GM21390 (cell line): ENCODE data around the gene WFS1.

Experiments used
- ATAC-seq: cut with Tn5 transposase; IDR thresholded peaks from one replicate; pipeline ENCODE4 v1.9.1; 2021; ENCODE audit not compliant: unreplicated experiment

The WFS1 gene

DNA sequence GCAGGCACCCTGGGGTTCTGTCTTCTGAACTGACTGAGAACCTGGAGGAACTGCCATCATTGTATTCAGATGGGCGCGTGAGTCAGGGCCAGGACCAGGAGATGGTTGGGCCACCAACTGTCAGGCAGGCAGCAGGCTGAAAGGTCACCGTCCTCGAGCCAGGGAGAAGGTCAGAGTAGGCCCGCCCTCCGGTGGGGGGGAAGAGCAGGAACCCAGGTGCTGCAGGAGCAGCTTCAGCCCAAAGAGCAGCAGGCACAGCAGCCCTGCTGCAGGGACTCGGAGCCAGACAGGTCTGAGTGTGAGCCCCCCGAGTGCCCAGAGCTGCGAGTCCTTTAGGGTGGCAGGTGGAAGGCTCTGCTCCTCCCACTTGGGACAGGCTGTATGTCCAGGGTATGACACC is 26.4 kb downstream of the WFS1 start:
- ATAC-seq, result no peak

DNA sequence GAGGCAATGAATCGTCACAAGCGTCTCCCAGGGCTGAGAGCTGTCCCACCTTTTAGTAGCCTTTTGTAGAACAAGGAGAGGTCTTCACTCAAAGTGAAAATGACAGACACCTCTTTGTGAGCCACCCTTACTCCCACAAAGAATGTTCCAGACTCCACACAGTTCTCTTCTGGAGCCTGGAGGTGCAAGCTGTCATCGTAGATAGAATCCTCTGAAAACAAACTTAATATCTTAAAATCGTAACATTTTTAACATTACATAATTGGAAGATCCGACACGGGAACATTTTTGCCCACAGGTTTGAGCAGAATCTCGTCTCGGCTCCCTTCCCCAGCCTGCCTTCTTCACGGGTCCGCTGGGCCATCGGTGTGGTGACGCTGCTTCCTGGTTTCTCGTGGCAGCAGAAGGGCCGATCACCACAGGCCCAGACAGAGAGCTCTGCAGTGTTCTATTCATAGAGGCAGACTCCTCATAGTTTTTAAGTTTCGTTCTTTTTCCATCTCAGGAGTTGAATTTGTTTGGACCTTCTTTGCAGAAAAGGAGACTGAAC is 27.7 kb downstream of the WFS1 start:
- no peak for ATAC-seq

- no peak for ATAC-seq
These were observed 28.4 kb downstream of the WFS1 start for GRCh38 chr4:6298035-6298434.

DNA sequence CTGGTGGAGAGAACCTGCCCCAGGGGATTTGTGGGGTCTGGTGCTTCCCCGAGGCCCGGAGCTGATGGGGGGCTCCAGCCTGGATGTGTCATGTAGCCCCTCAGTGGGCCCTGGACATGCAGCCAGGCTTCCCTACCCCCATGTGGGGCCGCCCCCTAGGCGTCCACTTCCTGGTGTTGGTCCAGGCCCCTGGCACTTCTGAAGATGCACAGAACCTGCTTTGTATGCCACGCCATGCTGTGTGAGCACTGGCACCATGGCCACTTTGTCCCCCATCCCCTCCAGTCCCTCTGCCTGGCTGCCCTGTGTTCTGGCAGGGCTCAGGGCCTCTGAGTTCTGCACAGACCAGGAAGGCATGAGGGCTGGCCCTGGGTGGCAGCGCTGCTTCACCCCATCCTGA is 29.2 kb downstream of the WFS1 start:
- no peak for ATAC-seq

- ATAC-seq, result no peak
These were observed 30.2 kb downstream of the WFS1 start for GRCh38 chr4:6299875-6300274.

DNA sequence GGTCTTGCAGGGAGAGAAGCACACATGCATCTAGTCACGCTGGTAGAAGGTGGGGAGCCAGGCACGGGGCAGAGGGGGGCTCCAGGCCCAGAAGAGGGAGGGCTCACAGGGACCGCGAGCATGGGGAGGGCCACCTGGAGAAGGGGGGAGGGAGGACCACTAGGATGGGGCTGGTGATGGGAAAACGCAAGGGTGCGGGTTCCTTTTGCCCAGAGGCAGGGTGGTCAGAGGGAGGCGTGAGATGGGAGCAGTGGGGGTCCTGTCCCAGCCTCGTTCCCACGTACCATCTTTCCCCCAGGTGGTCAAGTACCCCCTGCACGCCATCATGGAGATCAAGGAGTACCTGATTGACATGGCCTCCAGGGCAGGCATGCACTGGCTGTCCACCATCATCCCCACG is 30.7 kb downstream of the WFS1 start:
- ATAC-seq, result no peak

GRCh38 chr4:6301051-6301731 is 31.5 kb downstream of the WFS1 start:
- ATAC-seq, result no peak

DNA sequence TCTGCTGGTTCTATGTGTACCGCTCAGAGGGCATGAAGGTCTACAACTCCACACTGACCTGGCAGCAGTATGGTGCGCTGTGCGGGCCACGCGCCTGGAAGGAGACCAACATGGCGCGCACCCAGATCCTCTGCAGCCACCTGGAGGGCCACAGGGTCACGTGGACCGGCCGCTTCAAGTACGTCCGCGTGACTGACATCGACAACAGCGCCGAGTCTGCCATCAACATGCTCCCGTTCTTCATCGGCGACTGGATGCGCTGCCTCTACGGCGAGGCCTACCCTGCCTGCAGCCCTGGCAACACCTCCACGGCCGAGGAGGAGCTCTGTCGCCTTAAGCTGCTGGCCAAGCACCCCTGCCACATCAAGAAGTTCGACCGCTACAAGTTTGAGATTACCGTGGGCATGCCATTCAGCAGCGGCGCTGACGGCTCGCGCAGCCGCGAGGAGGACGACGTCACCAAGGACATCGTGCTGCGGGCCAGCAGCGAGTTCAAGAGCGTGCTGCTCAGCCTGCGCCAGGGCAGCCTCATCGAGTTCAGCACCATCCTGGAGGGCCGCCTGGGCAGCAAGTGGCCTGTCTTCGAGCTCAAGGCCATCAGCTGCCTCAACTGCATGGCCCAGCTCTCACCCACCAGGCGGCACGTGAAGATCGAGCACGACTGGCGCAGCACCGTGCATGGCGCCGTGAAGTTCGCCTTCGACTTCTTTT is 32.2 kb downstream of the WFS1 start:
- no peak for ATAC-seq

- no peak for ATAC-seq
These were observed 33.2 kb downstream of the WFS1 start for GRCh38 chr4:6302869-6303268.

GRCh38 chr4:6303943-6304342 is 34.3 kb downstream of the WFS1 start:
- ATAC-seq, result no peak

DNA sequence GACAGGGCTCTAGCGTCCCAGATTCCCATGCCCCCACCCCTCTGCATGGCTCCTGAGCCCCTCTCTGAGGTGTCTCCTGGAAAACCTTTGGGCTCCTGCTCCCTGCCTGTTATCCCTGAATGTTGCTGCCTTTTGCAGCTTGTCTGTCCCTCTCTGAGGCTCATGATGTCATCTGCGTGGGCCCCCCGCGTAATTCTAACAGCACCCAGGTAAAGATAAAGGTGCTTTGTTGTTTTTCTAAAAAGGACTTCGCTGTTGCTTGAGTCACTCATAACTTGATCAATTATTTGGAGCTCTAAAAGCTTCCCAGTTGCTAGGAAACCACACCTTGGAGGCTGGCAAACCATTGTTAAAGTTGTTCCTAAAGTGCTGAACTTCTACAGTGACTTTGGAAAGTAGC is 36.6 kb downstream of the WFS1 start:
- ATAC-seq, result no peak

- ATAC-seq, result no peak
These were observed 37.6 kb downstream of the WFS1 start for GRCh38 chr4:6307230-6307629.

- ATAC-seq, result no peak
These were observed 38.2 kb downstream of the WFS1 start for GRCh38 chr4:6307891-6308290.

DNA sequence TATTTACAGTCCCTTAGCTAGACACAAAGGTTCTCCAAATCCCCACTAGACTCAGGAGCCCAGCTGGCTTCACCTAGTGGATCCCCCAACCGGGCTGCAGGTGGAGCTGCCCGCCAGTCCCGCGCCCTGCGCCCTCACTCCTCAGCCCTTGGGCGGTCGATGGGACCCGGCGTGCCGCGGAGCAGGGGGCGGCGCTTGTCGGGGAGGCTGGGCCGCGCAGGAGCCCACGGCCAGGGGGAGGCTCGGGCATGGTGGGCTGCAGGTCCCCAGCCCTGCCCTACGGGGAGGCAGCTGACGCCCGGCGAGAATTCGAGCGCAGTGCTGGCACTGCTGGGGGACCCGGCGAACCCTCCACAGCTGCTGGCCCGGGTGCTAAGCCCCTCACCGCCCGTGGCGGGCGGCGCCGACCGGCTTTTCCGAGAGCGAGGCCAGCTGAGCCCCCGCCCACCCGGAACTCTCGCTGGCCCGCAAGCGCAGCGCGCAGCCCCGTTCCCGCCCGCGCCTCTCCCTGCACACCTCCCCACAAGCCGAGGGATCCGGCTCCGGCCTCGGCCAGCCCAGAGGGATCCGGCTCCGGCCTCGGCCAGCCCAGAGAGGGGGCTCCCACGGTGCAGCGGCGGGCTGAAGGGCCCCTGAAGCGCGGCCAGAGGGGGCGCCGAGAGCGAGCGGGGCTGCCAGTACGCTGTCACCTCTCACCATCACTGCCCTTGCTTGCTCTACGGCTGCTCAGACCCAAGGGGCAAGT is 39.4 kb downstream of the WFS1 start:
- no peak for ATAC-seq

DNA sequence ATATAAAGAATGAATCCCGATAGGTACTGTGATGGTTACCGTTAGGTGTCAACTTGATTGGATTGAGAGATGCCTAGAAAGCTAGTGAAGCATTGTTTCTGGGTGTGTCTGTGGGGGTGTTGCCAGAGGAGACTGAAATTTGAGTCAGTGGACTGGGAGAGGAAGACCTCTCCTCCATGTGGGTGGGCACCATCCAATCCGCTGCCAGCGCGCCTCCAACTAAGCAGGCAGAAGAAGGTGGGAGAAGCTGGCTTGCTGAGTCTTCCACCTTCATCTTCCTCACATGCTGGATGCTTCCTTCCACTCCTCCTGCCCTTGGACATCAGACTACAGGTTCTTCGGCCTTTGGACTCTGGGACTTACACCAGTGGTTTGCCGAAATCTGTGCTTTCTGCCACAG is 40.1 kb downstream of the WFS1 start:
- no peak for ATAC-seq

GRCh38 chr4:6313216-6313615 is 43.6 kb downstream of the WFS1 start:
- no peak for ATAC-seq

GRCh38 chr4:6316461-6317003 is 46.9 kb downstream of the WFS1 start:
- ATAC-seq, result no peak

- ATAC-seq, result no peak
These were observed 48.6 kb downstream of the WFS1 start for GRCh38 chr4:6318206-6318605.

- ATAC-seq, result no peak
These were observed 50.0 kb downstream of the WFS1 start for GRCh38 chr4:6319530-6320150.

- ATAC-seq, result no peak
These were observed 51.0 kb downstream of the WFS1 start for GRCh38 chr4:6320663-6321062.

DNA sequence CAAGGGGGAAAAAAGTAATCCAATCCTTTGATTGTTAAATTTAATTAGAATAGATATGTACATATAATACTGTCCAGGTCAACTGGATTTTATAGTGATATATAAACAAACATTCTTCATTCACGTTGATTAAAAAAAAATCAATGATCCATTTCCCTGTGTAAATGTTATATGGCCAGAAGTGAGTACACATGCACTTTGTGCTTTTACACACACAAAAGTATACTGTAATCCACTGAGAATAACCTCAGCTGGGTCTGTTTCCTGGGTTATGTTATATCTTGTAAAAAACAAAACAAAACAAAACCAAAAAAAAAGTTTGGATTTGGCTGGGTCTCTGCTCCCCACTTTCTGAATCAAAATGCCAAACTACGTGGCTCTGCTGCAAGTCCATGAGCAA is 51.7 kb downstream of the WFS1 start:
- no peak for ATAC-seq
